Measurements from ENCODE around the gene MYO16. TPM values are rescaled to one million over a fixed set of nuclear protein-coding genes. Genes with fewer than 3 reads are reported as not detected.
A peak's percentile ranks its signal among the peaks of the same experiment; 100 is the strongest.

Gene MYO16
- total RNA-seq, 1 donor from 2014 or later, result 1.2 TPM

DNA sequence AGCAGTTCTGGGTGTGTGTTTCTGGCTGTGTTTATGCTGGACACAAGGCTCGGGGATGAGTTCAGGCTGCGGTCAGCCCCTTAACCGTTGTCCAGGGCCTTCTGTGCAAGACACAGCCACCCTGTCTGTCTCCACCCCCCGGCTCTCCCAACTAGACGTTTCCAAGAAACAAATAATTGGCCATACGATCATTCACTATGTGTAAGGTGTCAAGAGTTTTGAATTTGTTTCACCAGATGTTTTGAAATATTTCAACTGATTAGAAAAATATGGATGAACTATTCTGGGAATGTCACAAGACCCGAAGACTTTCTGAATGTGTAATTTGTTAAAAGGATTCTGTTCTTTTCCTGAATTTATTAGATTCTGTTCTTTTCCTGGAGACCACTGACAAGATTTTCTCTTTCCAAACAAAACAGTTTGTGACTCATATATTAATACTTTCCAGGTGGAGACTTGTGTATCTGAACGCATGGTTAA lies 318.2 kb downstream of the MYO16 start:
- ATAC-seq (ENCODE audit: poor library complexity) (no peak), DNase-seq (no peak)
- intact Hi-C loops (cut with DNase I), result no loop called here

DNA sequence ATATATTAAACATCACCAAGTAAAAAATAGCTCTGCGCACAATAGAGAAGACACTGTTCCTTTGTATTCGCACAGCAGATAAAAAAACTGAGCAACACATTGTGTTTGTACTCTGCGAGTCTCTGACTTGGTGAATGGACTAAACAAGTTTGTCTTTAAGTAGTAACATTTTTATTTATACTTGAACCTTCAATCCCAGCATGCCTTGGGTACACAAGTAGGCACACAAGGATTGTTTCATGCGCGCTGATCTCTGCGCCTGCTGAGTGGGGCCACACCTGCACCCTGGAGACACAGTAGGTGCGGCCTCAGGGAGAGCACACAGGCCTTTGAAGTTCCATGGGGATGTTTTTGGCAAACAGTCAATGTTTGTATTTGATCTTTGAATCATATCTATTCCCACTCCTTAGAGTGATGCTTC lies 318.9 kb downstream of the MYO16 start:
- intact Hi-C loops (cut with DNase I), result no loop called here
- no peak for DNase-seq
- ATAC-seq (ENCODE audit: poor library complexity), result no peak

DNA sequence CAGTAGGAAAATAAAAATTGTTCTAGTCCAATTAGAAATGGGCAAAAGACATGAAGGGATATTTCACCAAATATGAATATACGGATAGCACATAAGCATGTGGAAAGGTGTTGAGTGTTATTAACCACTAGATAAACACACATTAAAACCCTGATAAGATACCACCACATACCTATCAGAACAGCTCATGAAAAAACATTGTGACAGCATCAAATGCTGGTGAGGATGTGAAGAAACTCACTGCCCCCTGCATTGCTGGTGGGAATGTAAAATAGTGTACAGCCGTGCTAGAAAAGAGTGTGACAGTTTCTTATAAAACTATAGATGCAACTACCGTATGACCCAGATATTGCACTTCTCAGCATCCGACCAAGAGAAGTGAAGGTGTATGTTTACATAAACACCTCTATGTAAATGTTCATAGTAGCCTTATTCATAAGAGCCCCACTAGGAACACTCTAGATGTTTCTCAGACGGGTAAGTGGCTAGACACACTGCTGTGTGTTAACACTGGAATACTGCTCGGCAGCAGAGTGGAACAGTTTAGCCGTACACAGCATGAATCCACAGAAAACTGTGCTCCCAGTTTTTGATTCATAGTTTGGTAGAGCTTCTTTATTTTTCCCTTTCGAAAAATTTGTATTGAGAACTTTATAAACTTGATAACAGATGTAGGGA lies 321.1 kb downstream of the MYO16 start:
- no peak for DNase-seq
- ATAC-seq (ENCODE audit: poor library complexity), result no peak
- intact Hi-C loops (cut with DNase I), result no loop called here

DNA sequence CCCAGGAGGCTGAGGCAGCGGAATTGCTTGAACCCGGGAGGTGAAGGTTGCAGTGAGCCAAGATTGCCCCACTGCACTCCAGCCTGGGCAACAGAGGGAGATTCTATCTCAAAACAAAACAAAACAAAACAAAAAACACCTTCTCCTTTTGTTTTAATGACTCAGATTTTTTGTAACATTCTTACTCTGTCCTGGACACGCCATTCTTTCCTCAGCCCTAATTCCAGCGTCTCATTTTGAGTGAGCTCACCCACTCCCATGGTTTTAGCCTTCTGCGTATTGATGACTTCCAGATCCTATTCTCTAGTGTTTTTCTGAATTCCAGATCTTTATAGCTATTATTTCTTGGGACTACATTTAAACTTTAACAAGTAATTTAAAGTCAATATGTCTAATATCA lies 326.3 kb downstream of the MYO16 start:
- no peak for ATAC-seq (ENCODE audit: poor library complexity)
- intact Hi-C loops (cut with DNase I), result no loop called here
- DNase-seq, result no peak

DNA sequence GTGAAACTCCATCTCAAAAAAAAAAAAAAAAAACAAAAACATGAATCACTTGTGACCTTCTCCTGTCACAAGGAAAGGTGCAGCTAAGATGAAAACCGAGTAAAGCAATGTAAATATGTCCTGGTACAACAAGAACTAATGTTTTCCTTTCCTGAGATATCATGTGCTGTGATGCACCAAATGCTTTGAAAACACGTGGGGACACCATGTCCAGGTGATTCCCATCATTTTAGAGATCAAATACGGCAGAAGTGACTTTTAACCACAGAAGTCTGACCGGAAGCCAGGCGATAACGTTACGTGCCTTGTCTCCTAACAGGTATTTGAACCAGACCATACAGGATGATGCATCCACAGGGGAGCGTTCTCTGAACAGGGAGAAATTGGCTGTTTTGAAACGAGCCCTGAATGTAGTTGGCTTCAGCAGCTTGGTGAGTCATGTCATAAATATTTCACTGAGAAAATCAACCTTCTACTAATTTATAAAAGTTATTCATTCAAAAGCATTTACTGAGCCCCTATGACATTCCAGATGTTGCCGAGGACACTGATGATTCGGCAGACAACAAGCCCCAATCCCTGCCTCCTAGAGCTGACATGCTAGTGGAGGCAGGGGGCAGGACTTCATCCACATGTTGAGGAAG lies 328.1 kb downstream of the MYO16 start:
- DNase-seq, result no peak
- intact Hi-C loops (cut with DNase I), result no loop called here
- ATAC-seq (ENCODE audit: poor library complexity), result no peak

DNA sequence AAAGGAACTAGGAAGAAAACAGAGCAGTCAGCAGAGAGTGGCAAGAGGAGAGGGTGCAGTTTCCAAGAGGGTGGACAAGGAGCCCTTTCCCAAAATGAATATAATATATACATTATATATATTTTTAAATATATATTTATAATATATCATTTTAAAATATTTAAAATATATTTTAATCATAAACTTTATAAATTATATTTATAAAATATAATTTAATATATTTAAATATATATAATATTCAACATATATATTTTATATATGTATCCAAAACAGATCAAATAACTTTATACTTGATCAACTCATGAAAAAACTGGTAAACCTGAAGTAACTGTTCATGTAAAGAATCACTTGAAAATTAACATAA lies 328.6 kb downstream of the MYO16 start:
- DNase-seq (no peak), ATAC-seq (ENCODE audit: poor library complexity) (no peak)
- intact Hi-C loops (cut with DNase I), result no loop called here

DNA sequence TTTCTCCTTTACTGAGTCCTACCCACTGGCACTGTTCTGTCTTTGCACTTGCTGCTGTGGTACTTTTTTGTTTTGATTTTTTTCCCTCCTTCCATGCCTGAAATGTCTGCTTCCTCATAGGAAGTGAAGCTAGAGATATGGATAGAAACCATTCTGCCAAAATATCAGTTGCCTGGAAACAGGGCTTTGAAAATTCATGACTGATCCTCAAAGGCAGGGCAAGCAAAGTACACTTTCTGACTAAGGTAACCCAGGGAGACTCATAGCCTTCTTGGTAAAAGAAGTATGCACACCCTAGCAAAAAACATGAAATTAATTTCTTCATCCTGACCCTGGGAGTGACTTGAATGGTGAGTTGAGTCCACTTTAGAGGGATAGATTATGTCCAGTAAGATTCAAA lies 329.8 kb downstream of the MYO16 start:
- DNase-seq (no peak), ATAC-seq (ENCODE audit: poor library complexity) (no peak)
- intact Hi-C loops (cut with DNase I), result no loop called here

DNA sequence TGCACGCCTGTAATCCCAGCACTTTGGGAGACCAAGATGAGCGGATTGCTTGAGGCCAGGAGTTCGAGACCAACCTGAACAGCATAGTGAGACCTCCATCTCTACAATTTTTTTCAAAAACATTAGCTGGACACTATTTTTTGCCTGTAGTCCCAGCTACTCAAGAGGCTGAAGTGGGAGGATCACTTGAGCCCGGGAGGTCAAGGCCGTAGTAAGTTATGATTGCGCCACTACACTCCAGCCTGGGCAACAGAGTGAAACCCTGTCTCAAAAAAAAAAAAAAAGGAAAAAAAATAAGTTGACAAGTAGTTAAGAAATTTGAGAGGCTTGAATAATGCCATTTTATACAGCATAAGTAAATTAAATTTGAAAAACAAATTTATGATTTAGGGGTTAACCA lies 330.6 kb downstream of the MYO16 start:
- intact Hi-C loops (cut with DNase I), result loop anchor here (10.0 kb wide), 2 partner anchors 825 to 1145 kb away; partner anchors contain the start of gene IRS2
- DNase-seq, result no peak
- ATAC-seq (ENCODE audit: poor library complexity), result no peak

DNA sequence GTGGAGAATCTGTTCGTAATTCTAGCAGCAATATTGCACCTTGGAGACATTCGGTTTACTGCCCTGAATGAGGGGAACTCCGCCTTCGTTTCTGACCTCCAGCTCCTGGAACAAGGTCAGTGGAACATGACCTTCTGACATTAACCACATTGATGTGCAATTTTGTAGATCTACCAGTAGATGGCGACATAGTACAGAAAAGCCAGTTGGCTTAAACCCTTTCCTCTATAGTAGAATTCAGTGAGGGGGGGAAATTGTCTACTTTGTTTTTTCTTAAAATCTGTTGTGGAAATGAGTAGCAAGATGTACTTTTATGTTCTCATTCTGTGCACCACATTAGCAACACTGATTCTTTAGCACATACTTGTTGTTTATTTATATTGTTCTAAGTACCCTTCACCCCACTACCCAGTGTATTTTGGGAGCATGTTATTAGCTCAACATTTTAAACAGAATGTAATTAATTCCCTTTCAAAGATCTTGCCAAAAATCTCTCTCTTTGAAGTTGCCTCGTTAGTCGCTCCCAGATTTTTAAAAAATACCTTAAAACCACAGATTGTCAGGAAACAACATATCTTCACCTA lies 332.2 kb downstream of the MYO16 start:
- peak; percentile 94 for ATAC-seq (ENCODE audit: poor library complexity)
- DNase-seq, result no peak
- intact Hi-C loops (cut with DNase I), result loop anchor here (10.0 kb wide), 2 partner anchors 823 to 1143 kb away; partner anchors contain the start of gene IRS2

DNA sequence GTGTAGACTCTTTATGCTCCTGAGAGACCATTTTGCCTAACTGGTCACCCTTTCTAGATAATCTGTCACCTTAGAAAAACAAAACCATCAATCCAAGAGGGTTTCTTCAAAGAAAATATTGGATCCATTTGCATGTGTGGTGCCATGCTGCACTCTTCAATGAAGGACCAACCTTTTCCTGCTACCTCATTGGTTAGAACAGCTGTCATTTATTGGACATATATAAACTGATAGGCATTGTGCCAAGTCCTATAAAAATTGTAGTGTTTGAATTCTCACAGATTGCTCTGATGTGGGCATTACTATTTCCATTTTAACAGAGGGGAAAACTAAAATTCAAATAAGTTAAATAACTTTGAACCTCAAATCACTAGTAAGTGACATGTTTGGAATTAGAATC lies 333.2 kb downstream of the MYO16 start:
- ATAC-seq (ENCODE audit: poor library complexity) (no peak), DNase-seq (no peak)
- intact Hi-C loops (cut with DNase I), result loop anchor here (10.0 kb wide), 2 partner anchors 822 to 1142 kb away; partner anchors contain the start of gene IRS2

DNA sequence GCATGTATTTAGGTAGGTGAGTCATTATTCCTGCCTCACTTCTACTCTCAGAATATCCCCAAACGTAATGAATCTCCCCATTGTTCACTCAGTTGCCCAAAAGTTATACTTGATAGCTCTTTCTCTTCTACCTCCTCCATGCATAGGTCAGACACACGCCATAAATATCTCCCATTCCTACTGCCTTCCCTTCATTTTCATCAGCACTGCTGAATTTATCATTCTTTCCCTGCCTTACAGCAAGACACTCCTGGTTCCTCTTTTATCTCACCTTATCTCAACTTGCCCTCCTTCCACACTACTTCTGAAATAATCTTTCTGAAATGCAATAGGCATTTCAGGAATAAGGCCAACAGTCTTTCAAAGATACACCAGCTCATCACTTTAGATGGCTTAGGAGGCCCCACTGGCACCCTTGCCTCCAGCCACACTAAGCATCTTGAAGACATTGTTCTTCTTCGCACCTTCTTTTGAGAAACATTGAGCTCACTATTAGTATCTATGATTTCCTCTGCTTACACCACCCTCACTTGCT lies 333.9 kb downstream of the MYO16 start:
- ATAC-seq (ENCODE audit: poor library complexity), result no peak
- intact Hi-C loops (cut with DNase I), result loop anchor here (10.0 kb wide), 2 partner anchors 821 to 1141 kb away; partner anchors contain the start of gene IRS2
- DNase-seq, result no peak

DNA sequence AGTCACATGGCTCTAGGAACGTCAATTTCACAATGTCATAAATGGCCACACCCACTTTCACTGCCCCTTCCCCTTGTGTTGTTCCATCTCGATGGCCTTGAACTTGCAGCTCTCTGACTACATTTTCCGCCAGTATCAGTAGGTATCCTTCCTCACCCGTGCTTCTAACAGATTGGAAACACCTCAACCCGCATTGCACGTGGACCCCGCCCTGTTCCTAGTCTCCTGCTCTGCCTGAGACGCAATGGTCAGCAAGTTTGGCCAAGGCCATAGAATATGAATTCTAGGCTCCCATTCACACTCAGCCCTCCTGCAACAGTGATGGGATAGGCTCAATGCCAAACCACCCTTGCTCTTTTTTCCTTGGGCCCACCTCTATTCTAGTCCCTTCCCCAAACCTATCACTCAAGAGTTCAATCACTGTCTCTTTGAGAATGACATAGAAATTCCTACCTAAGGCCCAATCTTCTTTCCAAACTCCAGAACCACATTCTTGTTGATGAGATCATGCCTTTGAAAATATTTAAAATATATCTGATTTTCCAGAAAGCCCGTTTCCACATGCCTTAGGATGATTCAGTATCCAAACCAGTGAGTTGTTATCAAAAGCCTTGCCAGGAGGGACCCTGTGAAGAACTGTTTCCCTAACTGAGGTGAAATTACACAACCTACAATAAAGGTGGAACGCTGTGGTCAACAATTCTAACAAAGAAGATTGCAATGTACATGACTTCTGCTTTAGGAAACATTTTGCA lies 334.6 kb downstream of the MYO16 start:
- intact Hi-C loops (cut with DNase I), result loop anchor here (10.0 kb wide), 2 partner anchors 821 to 1141 kb away; partner anchors contain the start of gene IRS2
- ATAC-seq (ENCODE audit: poor library complexity), result no peak

DNA sequence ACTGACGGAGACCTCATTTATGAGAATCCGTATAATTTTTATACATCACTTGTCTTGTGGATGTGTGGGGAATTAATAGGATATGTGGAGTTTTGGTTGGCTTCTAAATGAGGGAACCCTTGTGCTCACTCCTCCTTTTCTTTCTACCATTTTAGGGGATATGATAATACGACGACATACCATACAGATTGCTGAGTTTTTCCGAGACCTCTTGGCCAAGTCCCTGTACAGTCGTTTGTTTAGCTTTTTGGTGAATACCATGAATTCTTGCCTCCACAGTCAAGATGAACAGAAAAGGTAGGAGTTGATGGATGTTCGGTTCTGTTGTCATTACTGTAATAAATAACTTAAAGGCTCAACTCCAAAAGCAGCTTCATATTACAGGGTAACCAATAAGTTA lies 335.2 kb downstream of the MYO16 start:
- no peak for DNase-seq
- no peak for ATAC-seq (ENCODE audit: poor library complexity)
- intact Hi-C loops (cut with DNase I), result loop anchor here (10.0 kb wide), 2 partner anchors 820 to 1140 kb away; partner anchors contain the start of gene IRS2

More for the DNA sequence above, 334.6 kb downstream of the MYO16 start:
- no peak for DNase-seq

DNA sequence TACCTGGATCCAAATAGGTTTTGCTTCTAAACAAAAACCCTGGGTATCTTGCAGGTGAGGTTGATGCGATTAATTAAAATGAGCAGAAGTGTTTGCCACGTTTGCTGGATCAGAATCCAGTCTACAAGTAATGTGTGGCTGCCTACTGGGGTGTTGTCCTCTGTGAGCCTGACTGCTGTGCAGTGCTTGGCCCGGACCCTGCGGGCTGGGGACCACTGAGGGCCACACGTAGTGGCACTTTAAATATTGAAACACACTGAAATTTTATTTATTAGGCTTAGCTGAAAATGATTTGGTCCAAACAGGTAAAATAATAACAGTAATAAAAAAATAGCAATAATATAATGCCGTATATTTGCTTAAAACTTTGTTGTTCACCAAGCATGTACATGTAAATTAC lies 338.0 kb downstream of the MYO16 start:
- ATAC-seq (ENCODE audit: poor library complexity) (no peak), DNase-seq (no peak)
- intact Hi-C loops (cut with DNase I), result loop anchor here (10.0 kb wide), 2 partner anchors 817 to 1137 kb away; partner anchors contain the start of gene IRS2

DNA sequence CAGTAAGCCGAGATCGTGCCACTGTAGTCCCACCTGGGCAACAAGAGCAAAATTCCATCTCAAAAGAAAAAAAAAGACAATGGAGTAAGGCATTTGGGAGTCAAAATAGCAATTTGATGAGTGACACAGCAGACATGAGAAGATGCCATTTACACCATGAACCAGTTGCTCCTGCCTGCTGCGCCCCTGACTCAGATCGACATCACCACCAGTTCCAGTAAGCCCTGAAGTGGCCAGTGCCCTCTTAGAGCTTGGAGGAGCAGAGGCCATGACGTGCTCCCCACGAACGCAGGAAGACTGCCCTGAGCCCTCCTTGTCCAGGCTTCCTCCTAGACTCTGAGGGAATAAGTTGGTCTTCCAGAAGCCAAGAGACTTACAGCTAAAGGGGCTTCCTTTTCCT lies 339.2 kb downstream of the MYO16 start:
- intact Hi-C loops (cut with DNase I), result loop anchor here (10.0 kb wide), 2 partner anchors 816 to 1136 kb away; partner anchors contain the start of gene IRS2
- ATAC-seq (ENCODE audit: poor library complexity) (no peak), DNase-seq (no peak)

DNA sequence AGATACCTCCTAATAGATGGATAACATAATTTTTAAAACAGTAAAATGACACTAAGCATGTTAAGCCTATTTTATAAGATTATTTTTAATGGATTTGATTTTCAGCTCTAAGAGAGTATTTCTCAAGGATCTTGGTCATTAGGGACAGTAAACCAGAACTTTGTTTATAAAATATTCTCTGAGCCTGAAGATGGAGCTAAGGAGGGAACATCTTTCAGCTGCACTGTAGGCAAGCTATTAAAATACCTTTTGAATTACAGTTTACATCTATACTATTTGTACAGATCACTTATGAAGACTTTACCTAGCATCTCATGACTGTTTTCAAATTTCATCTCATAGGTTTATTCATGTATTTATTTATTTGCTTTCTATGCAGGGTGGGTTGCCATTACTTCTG lies 345.3 kb downstream of the MYO16 start:
- no peak for ATAC-seq (ENCODE audit: poor library complexity)
- intact Hi-C loops (cut with DNase I), result no loop called here

DNA sequence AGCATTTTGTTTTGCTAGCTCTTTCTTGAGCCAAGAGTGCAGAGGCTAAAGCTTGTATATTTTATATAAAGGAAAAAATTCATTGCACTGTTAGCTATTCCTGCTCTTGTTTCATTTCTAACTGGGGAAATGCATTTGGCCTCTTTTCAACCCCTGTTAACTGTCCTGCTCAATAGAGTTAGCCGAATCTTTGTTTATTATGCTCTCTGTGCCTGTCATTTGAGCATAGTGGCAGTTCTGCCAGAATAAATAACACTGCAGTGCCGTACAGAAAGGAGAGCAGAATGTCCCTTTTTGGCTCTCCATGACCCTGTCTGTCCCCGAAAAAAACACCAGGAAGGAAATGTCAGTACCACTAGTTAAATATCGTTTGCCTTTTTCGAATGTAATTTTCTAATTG lies 350.8 kb downstream of the MYO16 start:
- ATAC-seq (ENCODE audit: poor library complexity) (peak; percentile 29), DNase-seq (no peak)
- intact Hi-C loops (cut with DNase I), result no loop called here

More for the DNA sequence above, 345.3 kb downstream of the MYO16 start:
- no peak for DNase-seq

DNA sequence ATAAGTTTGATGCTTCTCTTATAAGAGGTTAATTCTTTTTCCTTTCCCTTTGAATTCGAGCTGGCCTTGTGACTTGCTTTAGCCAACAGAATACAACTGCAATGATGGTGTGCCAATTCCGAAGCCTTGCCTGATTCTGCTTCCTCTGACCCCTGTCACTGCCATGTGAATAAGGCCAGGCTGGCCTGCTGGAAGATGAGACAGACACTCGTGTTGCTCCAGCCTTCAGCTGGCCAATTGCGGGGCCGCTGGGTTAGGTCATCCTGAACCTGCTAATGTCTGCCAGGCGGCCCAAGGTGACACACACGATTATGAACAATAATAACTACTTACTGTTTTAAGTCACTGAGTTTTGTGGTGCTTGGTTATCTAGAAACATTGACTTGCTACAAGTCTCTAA lies 352.0 kb downstream of the MYO16 start:
- intact Hi-C loops (cut with DNase I), result no loop called here
- no peak for ATAC-seq (ENCODE audit: poor library complexity)
- no peak for DNase-seq

DNA sequence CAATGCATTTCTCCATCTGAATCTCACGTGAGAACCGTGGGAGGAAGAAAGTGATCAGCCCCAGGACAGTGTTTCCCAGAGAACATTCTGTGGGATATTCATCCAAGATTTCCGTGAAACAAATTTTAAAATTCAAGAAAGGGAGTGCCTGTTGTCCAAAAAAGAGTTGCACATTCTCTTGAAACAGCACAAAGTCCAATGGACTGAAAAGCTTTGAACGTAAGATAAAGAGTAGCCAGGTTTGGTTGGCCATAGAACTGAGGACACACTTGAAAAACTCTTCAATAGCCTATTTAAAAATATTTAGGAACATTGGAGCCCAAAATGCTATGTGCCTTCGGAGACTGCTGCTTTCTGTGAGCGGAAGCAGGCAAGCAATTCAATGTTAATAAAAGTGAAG lies 353.9 kb downstream of the MYO16 start:
- DNase-seq (no peak), ATAC-seq (ENCODE audit: poor library complexity) (no peak)
- intact Hi-C loops (cut with DNase I), result no loop called here
